ENCODE results near the gene LDHD.
A peak's percentile ranks its signal among the peaks of the same experiment; 100 is the strongest.

LDHD gene

GRCh38 chr16:75062976-75063346, 53.6 kb downstream of the LDHD start:
- H3K4me3 ChIP-seq (ENCODE audit: low read length, poor library complexity, severe bottlenecking): peak overlapping the region; percentile 70
- no peaks in the 10 kb centered on the region for H3F3A ChIP-seq (ENCODE audit: low read depth)
- H3K27me3 ChIP-seq (ENCODE audit: insufficient read depth, low read length, poor library complexity, severe bottlenecking): no peaks in the 10 kb centered on the region
- H3K79me2 ChIP-seq (ENCODE audit: insufficient read depth, low read length): peaks cover 100% of the 10 kb centered on the region
- H3K9me3 ChIP-seq (ENCODE audit: insufficient read depth, low read depth, low read length): no peaks in the 10 kb centered on the region
- peak overlapping the region; percentile 84 for H3K9ac ChIP-seq (ENCODE audit: low read depth, low read length, poor library complexity, severe bottlenecking)
- TF ChIP-seq CTCF (conservative IDR thresholded peaks at IDR 0.05; ENCODE audit: low read length) (no peak), EZH2phosphoT487 (IDR thresholded peaks at IDR 0.05; ENCODE audit: borderline replicate concordance) (no peak)
- H3K4me2 ChIP-seq (ENCODE audit: low read depth, low read length, poor library complexity, severe bottlenecking): peak overlapping the region; percentile 96
- no peaks in the 10 kb centered on the region for H3K9me2 ChIP-seq (replicated peaks; ENCODE audit: low read depth, low read length)
- H4K20me1 ChIP-seq (ENCODE audit: insufficient read depth, low read length, poor library complexity, severe bottlenecking): peaks cover 78% of the 10 kb centered on the region
- peaks cover 18% of the 10 kb centered on the region; the same call in 1 of the 2 replicates for H3K36me3 ChIP-seq (ENCODE audit: insufficient read depth, low read length)
- H3K4me1 ChIP-seq (ENCODE audit: insufficient read depth, low read length, poor library complexity, severe bottlenecking): peaks cover 72% of the 10 kb centered on the region
- no peak overlapping the region for H2AFZ ChIP-seq (ENCODE audit: low read length)

GRCh38 chr16:75062135-75062975, 54.2 kb downstream of the LDHD start:
- peaks cover 100% of the 10 kb centered on the region for H3K79me2 ChIP-seq (ENCODE audit: insufficient read depth, low read length)
- no peaks in the 10 kb centered on the region for H3K9me3 ChIP-seq (ENCODE audit: insufficient read depth, low read depth, low read length)
- TF ChIP-seq CTCF (conservative IDR thresholded peaks at IDR 0.05; ENCODE audit: low read length) (peak; percentile 35; the same call in 1 of the 2 replicates), EZH2phosphoT487 (IDR thresholded peaks at IDR 0.05; ENCODE audit: borderline replicate concordance) (no peak)
- peak overlapping the region; percentile 96 for H3K4me2 ChIP-seq (ENCODE audit: low read depth, low read length, poor library complexity, severe bottlenecking)
- peaks cover 20% of the 10 kb centered on the region; the same call in 1 of the 2 replicates for H3K36me3 ChIP-seq (ENCODE audit: insufficient read depth, low read length)
- H3K27me3 ChIP-seq (ENCODE audit: insufficient read depth, low read length, poor library complexity, severe bottlenecking): no peaks in the 10 kb centered on the region
- no peaks in the 10 kb centered on the region for H3K9me2 ChIP-seq (replicated peaks; ENCODE audit: low read depth, low read length)
- peaks cover 78% of the 10 kb centered on the region for H4K20me1 ChIP-seq (ENCODE audit: insufficient read depth, low read length, poor library complexity, severe bottlenecking)
- H3K9ac ChIP-seq (ENCODE audit: low read depth, low read length, poor library complexity, severe bottlenecking): peak overlapping the region; percentile 21
- H3K4me1 ChIP-seq (ENCODE audit: insufficient read depth, low read length, poor library complexity, severe bottlenecking): peaks cover 66% of the 10 kb centered on the region
- H3F3A ChIP-seq (ENCODE audit: low read depth): no peaks in the 10 kb centered on the region
- H2AFZ ChIP-seq (ENCODE audit: low read length): no peak overlapping the region
- H3K4me3 ChIP-seq (ENCODE audit: low read length, poor library complexity, severe bottlenecking): no peak overlapping the region

Data from Loucy (cell line).